K562 (cell line): ENCODE results near the gene RAB31. TPM values are rescaled to one million over a fixed set of nuclear protein-coding genes. Genes with fewer than 3 reads are reported as not detected.
A peak's percentile ranks its signal among the peaks of the same experiment; 100 is the strongest.

Experiments
- GMEB1 ChIP-seq: fragments of 250-450 bp; sonication (Bioruptor Pico); IDR thresholded peaks from 2 replicates; pipeline ENCODE4 v1.4.0; 2020; ENCODE audit warnings: mild to moderate bottlenecking
- MED1 ChIP-seq: sonication (generic); formaldehyde crosslinking; IDR thresholded peaks from 2 replicates; pipeline ENCODE4 v1.8.1; 2023; ENCODE audit warnings: missing genetic modification reagents, borderline replicate concordance
- NR2C1 ChIP-seq, 2 experiments: fragments of 450-650 bp; IDR thresholded peaks; 2 replicates each; pipeline ENCODE4 v1.6.1; 2017; ENCODE audit warnings: mild to moderate bottlenecking in 2 of 2, antibody characterized with exemption in 1 of 2, inconsistent platforms in 1 of 2, missing compliant biosample characterization in 1 of 2, missing genetic modification characterization in 1 of 2
- PHB ChIP-seq: fragments of 250-450 bp; sonication (Bioruptor Pico); IDR thresholded peaks from 2 replicates; pipeline ENCODE4 v1.5.0; 2021
- PTRF ChIP-seq: fragments of 450-650 bp; IDR thresholded peaks from 2 replicates; pipeline ENCODE4 v1.6.1; 2016; ENCODE audit warnings: mild to moderate bottlenecking, missing genetic modification characterization, missing compliant biosample characterization
- SMARCC2 ChIP-seq: fragments of 450-650 bp; IDR thresholded peaks from 2 replicates; pipeline ENCODE4 v1.6.1; 2017; ENCODE audit warnings: antibody characterized with exemption, moderate library complexity, mild to moderate bottlenecking, low read depth
- SRSF9 ChIP-seq: fragments of 200-400 bp; formaldehyde crosslinking; IDR thresholded peaks from 2 replicates; pipeline ENCODE4 v1.6.1; 2017; ENCODE audit warnings: low read depth, low read length, borderline replicate concordance
- TSC22D4 ChIP-seq: fragments of 450-650 bp; IDR thresholded peaks from 2 replicates; pipeline ENCODE4 v1.6.1; 2016; ENCODE audit warnings: missing genetic modification characterization, missing biosample characterization, control low read depth
- ZBTB49 ChIP-seq: sonication (generic); formaldehyde crosslinking; IDR thresholded peaks from 2 replicates; pipeline ENCODE4 v1.8.0; 2022; ENCODE audit warnings: missing genetic modification reagents, mild to moderate bottlenecking, borderline replicate concordance
- ZNF280A ChIP-seq: fragments of 450-650 bp; IDR thresholded peaks from 2 replicates; pipeline ENCODE4 v1.6.1; 2018; ENCODE audit warnings: mild to moderate bottlenecking, low read depth; ENCODE audit not compliant: partially characterized antibody
- ZNF324 ChIP-seq: fragments of 250-450 bp; sonication (Bioruptor Pico); IDR thresholded peaks from 2 replicates; pipeline ENCODE4 v1.4.0; 2020; ENCODE audit warnings: mild to moderate bottlenecking
- ZNF592 ChIP-seq: fragments of 450-650 bp; IDR thresholded peaks from 2 replicates; pipeline ENCODE4 v1.6.1; 2017; ENCODE audit warnings: antibody characterized with exemption, mild to moderate bottlenecking
- polyA plus RNA-seq, 8 experiments: library from polyadenylated mRNA; depleted of rRNA in 4 of 8; stranded (reverse) in 5 of 8; unstranded in 3 of 8; fragments of >200 nt; fragmentation: Nextera tagmentation in 2 of 8; fragmentation: Illumina TruSeq in 1 of 8; extraction: Ambion mirVana in 2 of 8; extraction: Trizol in 1 of 8; gene quantifications; 2 replicates each; pipeline versions ENCODE4 v1.2.1 to v1.2.3, GENCODE V29; 2011 to 2014; ENCODE audit warnings: inconsistent platforms in 1 of 8, missing spikeins in 1 of 8
- total RNA-seq, 7 experiments: library from RNA; depleted of rRNA in 6 of 7; stranded (reverse); fragments of >200 nt in 6 of 7; fragmentation: Illumina TruSeq in 2 of 7; extraction: Trizol in 2 of 7; gene quantifications; 2 replicates each; pipeline versions ENCODE4 v1.2.1 to v1.2.3, GENCODE V29; 2011 to 2021; ENCODE audit warnings: low replicate concordance in 1 of 7

Gene RAB31
- total and polyA plus RNA-seq, 9 of the 15 experiments (the other 6 are each of a cell fraction or from before 2014, with no cell fraction given): 20.7 to 70.4 (median 41.3) TPM

DNA sequence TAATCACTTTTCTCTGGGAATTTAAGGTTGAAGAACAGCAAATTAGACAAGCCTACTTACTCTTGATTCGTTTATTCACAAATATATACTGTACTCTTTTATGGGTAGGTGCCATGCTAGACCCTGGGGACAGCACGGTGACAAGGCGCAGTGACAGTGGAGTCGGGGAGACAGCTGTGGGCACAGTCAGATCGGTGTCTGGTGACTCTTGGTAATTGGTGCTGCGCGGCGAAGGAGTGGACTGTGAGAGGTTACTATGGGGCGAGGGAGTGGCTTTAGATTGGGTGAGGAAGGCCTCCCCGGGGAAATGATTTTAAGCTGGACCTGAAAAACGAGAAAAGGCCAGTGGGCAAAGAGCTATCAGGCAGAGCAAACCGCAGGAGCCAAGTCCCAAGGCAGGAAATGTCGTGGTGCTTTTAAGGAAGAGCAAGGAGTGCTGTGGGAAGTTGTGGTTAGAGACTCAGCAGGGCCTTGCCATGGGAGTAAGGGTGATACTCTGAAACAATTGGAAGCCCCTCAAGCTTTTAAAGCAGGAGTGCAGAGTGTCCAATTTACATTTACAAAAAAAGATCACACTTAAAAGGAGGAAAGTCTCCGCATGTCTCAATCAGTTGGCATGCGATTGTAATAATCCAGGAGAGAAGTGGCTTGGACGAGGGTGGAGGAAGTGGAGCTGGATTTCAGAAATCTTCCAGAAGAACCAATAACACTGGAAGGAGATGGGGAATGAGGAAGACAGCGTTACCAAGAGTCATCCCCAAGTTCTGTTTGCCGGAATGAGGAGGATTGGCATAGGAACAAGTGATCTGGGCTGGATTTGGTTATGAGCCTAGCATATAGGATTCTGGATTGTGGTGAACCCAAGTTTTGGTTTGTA is 141.5 kb downstream of the RAB31 start (continued):
- TF ChIP-seq ZNF592: peak; percentile 88
- TF ChIP-seq TSC22D4: no peak
- no peak for TF ChIP-seq ZNF280A
- no peak for TF ChIP-seq ZNF324 (CRISPR knock-in tag)
- TF ChIP-seq ZBTB49 (CRISPR knock-in tag): no peak
- no peak for TF ChIP-seq MED1 (CRISPR knock-in tag)
- no peak for TF ChIP-seq SRSF9
- TF ChIP-seq GMEB1 (CRISPR knock-in tag): no peak
- TF ChIP-seq NR2C1 (IDR thresholded peaks at IDR 0.05): no peak
- TF ChIP-seq NR2C1 (tag; IDR thresholded peaks at IDR 0.05): 0 out of 2 replicates have a peak, but pooled peaks have one; percentile 22
- peak; percentile 64; the same call in 1 of the 2 replicates for TF ChIP-seq SMARCC2
- TF ChIP-seq PHB (CRISPR knock-in tag): no peak
- no peak for TF ChIP-seq PTRF
